ENCODE results near the gene BMP4.

BMP4 gene

GRCh38 chr14:53963320-53964227 lies 6.9 kb upstream of the BMP4 start:
- DNase-seq = peak; percentile 17 to 31

GRCh38 chr14:53962953-53963319 lies 6.3 kb upstream of the BMP4 start:
- DNase-seq = no peak

- DNase-seq = no peak
Observed at GRCh38 chr14:53958628-53959027, 2.0 kb upstream of the BMP4 start.

- DNase-seq = no peak
Observed at GRCh38 chr14:53957739-53958138, 1.1 kb upstream of the BMP4 start.

- no peak for DNase-seq
Observed at GRCh38 chr14:53955671-53956426, 776 bp downstream of the BMP4 start.

- DNase-seq = no peak
Observed at GRCh38 chr14:53955229-53955556, 1.4 kb downstream of the BMP4 start.

GRCh38 chr14:53954551-53955228 lies 1.9 kb downstream of the BMP4 start:
- no peak for DNase-seq

- DNase-seq = no peak
Observed at GRCh38 chr14:53953828-53954550, 2.6 kb downstream of the BMP4 start.

GRCh38 chr14:53953002-53953827 lies 3.4 kb downstream of the BMP4 start:
- DNase-seq = peak in 1 of 2 experiments; percentile 63

GRCh38 chr14:53952533-53952932 lies 4.1 kb downstream of the BMP4 start:
- DNase-seq = no peak

- DNase-seq = no peak
Observed at GRCh38 chr14:53951627-53952303, 4.9 kb downstream of the BMP4 start.

- DNase-seq = no peak
Observed at GRCh38 chr14:53951243-53951626, 5.4 kb downstream of the BMP4 start.

GRCh38 chr14:53950031-53950793 lies 6.4 kb downstream of the BMP4 start:
- DNase-seq = no peak

- DNase-seq = no peak
Observed at GRCh38 chr14:53949201-53949600, 7.4 kb downstream of the BMP4 start.

- no peak for DNase-seq
Observed at GRCh38 chr14:53948205-53948884, 8.3 kb downstream of the BMP4 start.

- no peak for DNase-seq
Observed at GRCh38 chr14:53947452-53948204, 9.0 kb downstream of the BMP4 start.

GRCh38 chr14:53947094-53947445 lies 9.6 kb downstream of the BMP4 start:
- no peak for DNase-seq

GRCh38 chr14:53946404-53947093 lies 10.1 kb downstream of the BMP4 start:
- no peak for DNase-seq

GRCh38 chr14:53946071-53946403 lies 10.6 kb downstream of the BMP4 start:
- DNase-seq = no peak

Data from cerebellar nuclear complex (tissue), 1 donor.